Measurements from ENCODE around the gene PLCH2.
"Not testable (repeated sequence)": the region's sequence is repeated elsewhere in the genome, so short reads cannot be mapped to it uniquely, and the experiment has no call there.

The PLCH2 gene

GRCh38 chr1:2549367-2550029 lies 73.4 kb downstream of the PLCH2 start:
- not testable (repeated sequence) for DNase-seq

GRCh38 chr1:2550309-2550861 lies 74.3 kb downstream of the PLCH2 start:
- not testable (repeated sequence) for DNase-seq

GRCh38 chr1:2551544-2551943 lies 75.5 kb downstream of the PLCH2 start:
- not testable (repeated sequence) for DNase-seq

- DNase-seq = no peak
Observed at GRCh38 chr1:2552189-2552588, 76.1 kb downstream of the PLCH2 start.

GRCh38 chr1:2553076-2553475 lies 77.0 kb downstream of the PLCH2 start:
- DNase-seq = not testable (repeated sequence)

GRCh38 chr1:2553871-2554620 lies 78.0 kb downstream of the PLCH2 start:
- no peak for DNase-seq

- DNase-seq = no peak
Observed at GRCh38 chr1:2554621-2555387, 78.7 kb downstream of the PLCH2 start.

All from NCI-H510A treated with DMSO at 0.1 percent for 48 hours (cell line).